Stimulated activated CD8-positive, alpha-beta memory T cell treated with anti-CD3 and anti-CD28 coated beads, Interleukin-12 subunit alpha, Interleukin-12 subunit beta, amount 100 ng/mL, for 4 hours (primary cell): Measurements from ENCODE around the gene SCMH1.
"Not testable (repeated sequence)": the region's sequence is repeated elsewhere in the genome, so short reads cannot be mapped to it uniquely, and the experiment has no call there.

Experiments used
- DNase-seq: peaks from one replicate; pipeline ENCODE4 v3.0.0-alpha.2; 2020; ENCODE audit warnings: low read depth

SCMH1 gene

GRCh38 chr1:41211608-41212007 lies 30.5 kb downstream of the SCMH1 start:
- DNase-seq, result not testable (repeated sequence)

- not testable (repeated sequence) for DNase-seq
Observed at GRCh38 chr1:41207053-41207452, 35.1 kb downstream of the SCMH1 start.

DNA sequence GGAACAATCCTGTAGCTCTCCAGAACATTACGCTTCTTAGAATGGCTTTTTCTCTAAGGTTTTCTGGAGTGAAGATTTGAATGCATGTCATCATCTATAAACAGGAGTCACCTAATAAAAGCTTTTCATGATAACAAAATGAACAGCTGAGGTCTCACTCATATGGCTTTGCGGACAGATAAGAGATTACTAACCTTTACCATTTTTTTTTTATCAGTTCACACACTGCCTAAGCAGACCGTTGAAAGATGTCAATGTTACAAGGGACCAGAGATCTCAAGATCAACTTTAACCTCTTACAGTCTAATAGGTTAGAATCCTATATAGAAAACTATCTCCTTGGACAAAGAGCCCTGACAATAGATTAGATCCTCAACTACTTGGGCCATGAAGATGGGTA lies 41.4 kb downstream of the SCMH1 start:
- DNase-seq, result no peak

DNA sequence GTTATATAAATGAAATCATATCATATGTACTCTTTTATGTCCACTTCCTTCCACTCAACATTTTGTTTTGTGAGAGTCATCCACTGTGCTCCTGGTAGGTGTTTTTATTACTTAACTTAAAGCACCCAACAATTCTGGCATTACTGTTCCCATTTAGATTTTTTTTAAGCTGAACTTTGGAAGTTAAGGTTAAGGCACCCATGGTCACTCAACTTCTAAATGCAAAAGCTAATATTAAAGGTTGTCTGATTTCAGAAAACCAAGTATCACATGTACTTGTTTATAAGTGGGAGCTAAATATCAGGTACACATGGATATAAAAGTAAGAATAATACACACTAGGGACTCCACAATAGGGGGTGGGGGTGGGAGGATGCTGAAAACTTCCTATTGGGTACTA lies 42.7 kb downstream of the SCMH1 start:
- no peak for DNase-seq

DNA sequence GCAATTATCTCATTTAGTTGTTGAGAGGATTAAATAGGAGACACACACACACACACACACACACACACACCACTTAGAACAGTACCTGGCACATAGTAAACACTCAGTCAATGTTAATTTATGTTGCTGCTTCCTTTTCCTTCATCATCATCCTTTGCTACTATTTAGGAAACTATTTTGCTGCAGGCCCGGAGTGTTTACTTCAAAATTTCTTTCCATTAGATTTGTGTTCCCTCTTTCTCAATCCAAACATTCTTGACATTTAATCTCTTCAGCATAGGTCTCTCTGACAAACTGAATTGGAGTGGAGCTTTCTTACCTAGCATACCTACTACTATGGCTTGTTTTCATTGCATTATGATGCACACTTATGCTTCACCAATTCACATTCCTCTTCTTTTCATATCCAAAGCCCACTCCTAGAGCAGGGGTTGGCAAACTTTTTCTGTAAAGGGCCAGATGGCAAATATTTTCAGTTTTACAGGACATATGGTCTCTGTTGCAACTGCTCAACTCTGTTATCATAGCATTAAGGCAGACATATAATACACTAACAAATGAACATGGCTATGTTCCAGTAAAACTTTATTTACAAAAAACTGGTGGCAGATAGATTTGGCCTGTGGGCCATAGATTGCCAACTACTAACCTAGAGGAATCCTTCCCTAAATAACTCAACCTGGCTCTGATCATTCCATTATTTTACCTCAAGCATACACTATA lies 49.5 kb downstream of the SCMH1 start:
- DNase-seq, result no peak

DNA sequence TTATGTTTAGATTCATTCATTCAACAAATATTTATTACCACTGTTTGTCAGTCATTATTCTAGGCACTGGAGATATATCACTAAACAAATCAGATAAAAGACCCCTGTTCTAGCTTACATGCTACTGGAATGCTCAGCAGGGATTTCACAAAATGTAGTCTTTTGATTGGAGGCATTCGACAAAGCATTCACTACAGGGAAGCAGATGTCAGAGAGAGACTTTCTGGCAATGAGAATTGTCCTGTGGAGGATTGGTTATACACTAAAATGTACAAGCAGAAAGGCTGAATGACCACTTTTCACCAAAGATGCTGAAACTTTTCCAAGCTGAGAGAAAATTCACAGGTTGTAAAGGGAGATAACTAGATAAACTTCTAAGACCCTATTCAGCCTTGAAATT lies 57.7 kb downstream of the SCMH1 start:
- DNase-seq, result no peak

GRCh38 chr1:41178230-41178629 lies 63.9 kb downstream of the SCMH1 start:
- not testable (repeated sequence) for DNase-seq

DNA sequence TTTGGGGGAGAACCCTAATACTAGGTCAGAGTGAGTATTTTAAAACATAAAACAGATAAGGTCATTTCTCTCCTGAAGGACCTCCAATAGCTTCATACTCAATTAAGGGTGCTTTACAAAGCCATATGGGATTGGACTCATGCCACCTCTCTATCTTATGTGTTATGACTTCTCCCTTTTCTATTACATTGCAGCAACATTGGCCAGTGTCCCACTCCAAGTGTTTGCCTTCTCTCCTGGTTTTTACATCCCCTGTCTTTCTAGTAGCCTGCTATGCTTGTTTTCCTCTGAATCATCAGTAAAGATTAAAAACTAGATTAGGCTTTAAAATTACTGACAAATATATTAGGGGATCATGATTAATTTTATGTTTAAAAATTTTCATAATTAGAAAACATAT lies 66.6 kb downstream of the SCMH1 start:
- no peak for DNase-seq

DNA sequence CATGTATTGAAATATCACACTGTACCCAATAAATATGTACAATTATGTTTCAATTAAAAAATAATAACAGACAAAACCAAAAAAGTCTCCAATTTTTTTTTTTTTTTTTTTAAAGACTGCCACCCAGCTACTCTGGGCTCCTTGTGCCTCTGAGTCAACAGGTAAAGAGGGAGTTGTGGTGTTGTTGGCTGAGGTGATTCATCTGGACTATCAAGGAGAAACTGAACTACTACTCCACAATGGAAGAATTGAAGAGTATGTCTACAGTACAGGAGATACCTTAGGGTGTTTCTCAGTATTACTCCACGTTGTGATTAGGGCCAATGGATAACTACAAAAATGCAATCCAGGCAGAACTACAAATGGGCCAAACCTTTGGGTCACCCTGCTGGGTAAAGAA lies 67.9 kb downstream of the SCMH1 start:
- no peak for DNase-seq

DNA sequence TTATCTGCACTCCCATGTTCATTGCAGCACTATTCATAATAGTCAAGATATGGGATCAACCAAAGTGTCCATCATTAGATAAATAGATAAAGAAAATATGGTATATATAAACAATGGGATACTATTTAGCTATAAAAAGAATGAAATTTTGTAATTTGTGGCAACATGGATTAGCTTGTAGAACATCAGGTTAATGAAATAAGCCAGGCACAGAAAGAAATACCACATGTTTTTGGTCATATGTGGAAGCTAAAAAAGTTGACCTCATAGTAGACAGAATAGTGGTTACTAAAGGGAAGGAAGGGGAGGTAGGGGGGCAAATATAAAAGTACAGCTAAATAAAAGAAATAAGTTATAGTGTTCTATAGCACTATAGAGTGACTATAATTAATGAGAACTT lies 68.5 kb downstream of the SCMH1 start:
- DNase-seq, result no peak

DNA sequence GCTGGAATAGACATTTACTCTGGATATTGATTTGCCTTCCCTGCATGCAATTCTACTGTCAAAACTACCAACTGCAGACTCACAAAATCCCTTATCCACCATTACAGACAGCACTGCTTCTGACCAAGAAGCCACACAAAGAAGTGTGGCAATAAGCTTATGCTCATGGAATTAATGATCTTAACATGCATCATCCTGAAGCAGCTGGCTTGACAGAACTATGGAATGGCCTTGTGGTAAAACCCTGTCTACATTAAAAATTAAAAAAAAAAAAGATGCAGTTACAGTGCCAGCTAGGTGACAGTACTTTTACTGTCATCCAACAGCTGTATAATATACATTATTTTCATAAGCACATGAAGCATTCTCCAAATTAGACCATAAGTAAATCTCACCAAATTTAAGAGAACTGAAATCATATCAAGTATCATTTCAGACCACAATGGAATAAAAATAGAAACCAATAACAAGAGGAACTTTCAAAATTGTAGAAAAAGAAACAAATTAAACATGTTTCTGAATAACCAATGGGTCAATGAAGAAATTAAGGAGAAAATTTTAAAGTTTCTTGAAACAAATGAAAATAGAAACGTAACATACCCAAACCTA lies 70.7 kb downstream of the SCMH1 start:
- DNase-seq, result no peak

DNA sequence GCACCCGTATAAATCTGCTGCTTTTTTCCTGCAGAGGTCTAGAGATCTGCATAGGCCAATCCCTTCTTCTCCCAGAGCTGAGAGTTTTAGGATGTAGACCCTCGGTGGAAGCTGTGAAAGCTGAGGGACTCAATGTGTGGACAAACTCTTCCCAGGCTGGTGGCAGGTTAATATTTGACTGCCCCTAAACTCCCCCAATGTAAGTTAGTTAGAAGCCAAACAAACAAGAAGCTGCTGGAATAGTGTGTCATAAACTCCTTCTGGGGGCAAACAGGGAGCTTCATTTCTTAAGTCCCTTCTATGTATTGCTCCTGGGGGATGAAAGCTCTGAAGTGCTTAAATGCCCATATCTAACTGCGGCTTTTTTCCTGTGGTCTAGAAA lies 72.3 kb downstream of the SCMH1 start:
- DNase-seq, result no peak

- DNase-seq, result no peak
Observed at GRCh38 chr1:41169066-41169798, 72.9 kb downstream of the SCMH1 start.

DNA sequence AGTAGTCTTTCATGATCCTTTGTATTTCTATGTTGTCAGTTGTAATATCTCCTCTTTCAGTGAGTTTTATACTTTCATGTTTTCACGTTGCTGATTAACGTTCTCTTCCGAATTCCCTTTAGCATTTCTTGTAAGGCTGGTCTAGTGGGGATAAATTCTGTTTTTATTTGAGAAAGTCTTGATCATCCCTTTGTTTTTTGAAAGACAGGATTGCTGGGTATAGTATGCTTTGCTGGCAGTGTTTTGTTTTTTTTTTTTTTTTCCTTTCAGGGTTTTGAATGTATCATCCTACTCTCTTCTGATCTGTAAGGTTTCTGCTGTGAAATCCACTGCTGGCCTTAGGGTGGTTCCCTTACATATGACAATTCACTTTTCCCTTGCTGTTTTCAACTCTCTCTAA lies 74.4 kb downstream of the SCMH1 start:
- no peak for DNase-seq

- no peak for DNase-seq
Observed at GRCh38 chr1:41164727-41165126, 77.4 kb downstream of the SCMH1 start.

DNA sequence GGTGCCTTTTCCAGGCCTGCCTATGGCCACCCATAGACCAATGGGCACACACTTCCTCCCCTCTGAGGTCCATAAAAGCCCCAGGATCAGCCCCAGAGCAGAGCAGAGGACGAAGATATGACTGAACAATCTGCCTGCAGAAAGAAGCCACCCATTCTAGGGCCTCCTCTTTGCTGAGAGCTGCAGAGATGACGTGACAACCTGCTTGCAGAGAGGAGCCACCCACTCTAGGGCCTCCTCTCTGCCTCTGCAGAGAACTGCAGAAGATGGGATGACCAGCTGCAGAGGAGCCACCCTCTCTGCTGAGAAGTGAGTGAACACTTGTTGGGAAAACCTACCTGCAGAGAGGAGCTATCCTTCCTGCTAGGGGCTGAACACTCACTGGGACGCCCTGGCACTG lies 79.7 kb downstream of the SCMH1 start:
- DNase-seq, result no peak

DNA sequence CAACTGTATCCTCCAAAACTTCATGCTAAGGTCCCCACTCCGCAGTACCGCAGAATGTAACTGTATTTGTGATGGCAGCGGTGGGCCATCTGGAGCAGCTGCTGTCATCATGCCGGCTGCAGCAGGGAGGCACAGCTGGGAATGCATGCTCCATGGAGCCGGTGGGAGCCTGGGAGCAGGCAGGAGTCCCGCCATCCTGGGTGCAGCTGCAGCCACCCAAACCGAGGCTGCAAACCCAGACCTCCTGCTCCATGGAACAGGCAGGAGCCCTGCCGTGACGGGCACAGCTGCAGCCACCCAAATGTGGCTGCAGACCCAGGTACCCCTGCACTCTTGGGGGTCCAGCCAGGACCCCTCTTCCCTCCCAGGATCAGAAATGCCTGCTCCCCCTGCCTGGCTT lies 80.3 kb downstream of the SCMH1 start:
- DNase-seq, result no peak

GRCh38 chr1:41160498-41161110 lies 81.5 kb downstream of the SCMH1 start:
- DNase-seq, result no peak

GRCh38 chr1:41158966-41159365 lies 83.1 kb downstream of the SCMH1 start:
- DNase-seq, result no peak

DNA sequence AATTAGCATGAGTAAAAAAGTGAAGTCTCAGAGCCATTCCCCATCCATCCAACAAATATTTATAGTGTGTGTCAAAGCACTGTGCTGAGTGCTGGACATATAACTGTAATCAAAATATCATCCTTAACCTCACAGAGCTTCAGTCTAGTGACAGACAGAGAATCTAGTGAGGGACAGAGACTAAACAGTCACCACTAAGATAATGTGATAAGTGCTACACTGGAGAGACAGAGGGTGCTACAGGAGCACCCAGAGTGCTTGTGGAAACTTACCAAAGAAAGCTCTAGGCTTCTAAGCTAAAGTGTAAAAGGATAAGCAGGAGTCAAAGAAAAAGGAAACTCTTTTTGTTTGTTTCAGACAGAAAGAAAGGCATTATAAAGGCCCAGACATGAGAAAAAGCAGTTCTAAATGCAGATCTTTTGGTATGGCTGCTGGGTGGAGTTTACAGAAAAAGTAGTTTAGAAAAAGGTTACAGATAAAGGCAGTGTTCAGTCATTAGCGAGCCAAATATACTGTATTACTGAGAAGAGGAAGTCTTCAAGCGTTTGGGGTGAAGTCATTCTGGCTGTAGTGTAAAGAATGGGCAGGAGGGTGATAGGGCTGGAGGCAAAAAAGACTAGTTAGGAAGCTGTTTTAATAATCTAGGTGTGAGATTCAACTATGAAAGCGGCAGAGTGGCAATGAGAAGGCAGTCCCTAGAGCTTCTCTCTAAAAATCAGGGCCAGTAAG lies 83.8 kb downstream of the SCMH1 start:
- no peak for DNase-seq

DNA sequence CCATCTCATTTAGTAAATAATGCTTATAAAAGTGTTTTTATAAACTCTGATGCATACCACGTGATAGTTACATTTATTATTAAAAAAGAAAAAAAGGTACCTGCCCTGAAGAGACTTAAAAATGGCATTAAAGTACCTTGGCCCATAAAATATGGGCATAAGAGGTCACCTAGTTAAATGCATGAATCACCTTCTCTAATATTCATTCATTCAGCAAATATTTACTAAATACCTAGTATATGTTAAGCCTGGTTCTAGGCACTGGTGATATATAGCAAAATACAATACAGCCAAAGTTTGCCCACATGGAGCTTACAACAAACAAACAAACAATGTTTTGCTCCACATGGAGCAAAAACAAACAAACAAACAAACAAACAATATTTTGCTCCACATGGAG lies 87.0 kb downstream of the SCMH1 start:
- no peak for DNase-seq

GRCh38 chr1:41153750-41154274 lies 88.3 kb downstream of the SCMH1 start:
- no peak for DNase-seq
